ENCODE data around the gene E4F1.

The E4F1 gene

GRCh38 chr16:2273931-2274330 is 50.5 kb downstream of the E4F1 start:
- no peak for DNase-seq (ENCODE audit: low read depth in 2 of 2)

DNA sequence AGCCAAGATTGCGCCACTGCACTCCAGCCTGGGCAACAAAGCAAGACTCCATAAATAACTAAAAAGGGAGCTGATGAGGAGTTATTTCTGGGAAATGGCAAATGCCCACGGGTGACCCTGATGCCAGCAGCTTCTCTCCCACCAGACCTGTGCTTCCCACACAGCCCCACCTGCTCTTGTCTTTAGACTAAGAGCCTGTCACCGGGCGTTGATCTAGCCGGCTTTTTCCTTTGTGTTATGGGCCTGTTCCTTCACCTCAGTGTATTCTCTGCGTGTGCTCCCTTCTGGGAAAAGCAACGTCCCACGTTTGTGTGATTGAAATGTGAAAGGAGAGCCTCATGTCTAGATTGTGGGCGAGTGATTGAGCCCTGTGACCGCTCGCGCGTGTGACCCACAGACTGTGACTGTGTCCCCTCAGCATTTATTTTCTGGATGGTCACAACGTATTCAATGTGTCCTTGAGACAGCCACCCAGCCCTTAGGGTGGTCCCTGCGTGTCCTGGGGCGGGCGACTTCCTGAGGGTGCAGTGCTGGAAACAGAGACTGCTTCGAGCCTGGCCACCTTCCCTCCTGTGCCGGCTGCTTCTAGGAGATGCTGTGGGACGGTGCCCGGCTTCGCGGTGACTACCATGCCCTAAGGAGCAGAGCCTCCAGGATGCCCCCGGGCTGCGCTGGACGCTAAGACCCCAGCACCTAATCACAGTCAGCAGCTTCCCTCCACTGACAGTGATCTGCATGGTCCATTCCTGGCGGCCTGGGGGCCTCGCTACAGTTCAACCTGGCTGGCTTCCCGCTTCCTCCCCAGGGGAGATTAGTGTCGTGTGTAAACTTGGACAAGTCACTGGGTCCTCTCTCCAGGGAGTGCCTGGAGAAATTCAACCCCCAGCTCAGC is 52.3 kb downstream of the E4F1 start:
- DNase-seq (ENCODE audit: low read depth in 2 of 2) = no peak

- DNase-seq (ENCODE audit: low read depth in 2 of 2) = no peak
Observed at GRCh38 chr16:2276368-2277195, 53.2 kb downstream of the E4F1 start.

GRCh38 chr16:2277466-2278271 is 54.3 kb downstream of the E4F1 start:
- no peak for DNase-seq (ENCODE audit: low read depth in 2 of 2)

GRCh38 chr16:2278272-2278608 is 54.8 kb downstream of the E4F1 start:
- no peak for DNase-seq (ENCODE audit: low read depth in 2 of 2)

- DNase-seq (ENCODE audit: low read depth in 2 of 2) = no peak
Observed at GRCh38 chr16:2278956-2279800, 55.8 kb downstream of the E4F1 start.

DNA sequence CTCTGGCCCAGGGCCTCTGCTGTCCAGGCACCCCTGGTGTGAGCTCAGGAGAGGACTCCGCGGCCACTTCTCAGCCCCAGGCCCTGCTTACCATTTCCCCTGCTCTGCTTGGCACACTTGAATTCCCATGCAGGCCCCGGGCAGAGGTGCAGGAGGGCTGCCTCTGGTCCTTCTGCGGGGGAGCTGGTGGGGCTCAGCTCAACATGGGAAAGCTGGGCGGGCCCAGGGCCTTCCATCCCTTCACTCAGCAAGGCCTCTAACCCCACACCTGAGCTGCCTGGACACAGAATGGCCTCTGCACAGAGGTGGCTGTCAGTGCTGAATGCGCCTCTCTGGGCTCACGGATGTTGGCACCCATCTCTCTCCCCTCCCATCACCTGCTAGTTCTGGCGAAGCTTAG is 57.1 kb downstream of the E4F1 start:
- no peak for DNase-seq (ENCODE audit: low read depth in 2 of 2)

DNA sequence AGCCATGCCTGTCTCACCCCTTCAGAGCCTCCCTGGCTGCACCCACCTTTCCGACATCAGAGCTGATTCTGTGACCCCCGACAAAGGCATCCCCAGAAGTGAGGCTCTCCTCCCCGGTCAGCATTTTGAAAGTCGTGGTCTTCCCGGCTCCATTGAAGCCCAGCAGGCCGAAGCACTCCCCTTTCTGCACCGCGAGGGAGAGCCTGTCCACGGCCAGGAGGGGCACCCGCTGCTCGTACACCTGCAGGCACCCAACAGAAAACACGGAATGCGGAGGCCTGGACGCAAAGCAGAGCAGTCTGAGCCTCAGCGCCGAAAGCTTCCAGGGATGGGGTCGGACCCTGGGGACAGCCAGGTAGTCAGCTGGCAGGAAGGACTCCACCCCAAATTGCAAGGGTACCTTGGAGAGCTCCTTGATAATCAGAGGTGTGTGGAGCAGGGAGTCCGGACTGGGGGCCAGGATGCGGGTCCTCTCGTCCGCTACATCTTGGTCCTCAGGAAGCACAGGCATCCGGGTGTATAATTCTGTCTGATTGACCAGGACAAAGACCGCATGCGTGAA is 57.7 kb downstream of the E4F1 start:
- DNase-seq (ENCODE audit: low read depth in 2 of 2) = no peak

DNA sequence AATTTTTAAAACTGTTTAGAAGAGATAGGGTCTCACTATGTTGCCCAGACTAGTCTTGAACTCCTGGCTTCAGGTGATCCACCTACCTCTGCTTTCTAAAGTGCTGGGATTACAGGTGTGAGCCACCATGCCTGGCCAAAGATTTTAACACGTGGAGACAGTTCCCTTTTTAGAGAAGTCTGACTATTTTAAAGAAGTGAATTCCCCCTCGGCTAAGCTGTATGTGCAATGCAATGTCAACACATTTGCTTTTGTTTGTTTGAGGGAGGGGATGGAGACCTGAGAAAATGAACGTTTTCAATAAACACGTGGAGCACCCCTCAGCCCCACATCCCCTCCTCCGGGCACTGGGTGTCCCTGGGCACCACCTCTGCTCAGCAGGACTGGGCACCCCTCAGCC is 58.9 kb downstream of the E4F1 start:
- DNase-seq (ENCODE audit: low read depth in 2 of 2) = no peak

DNA sequence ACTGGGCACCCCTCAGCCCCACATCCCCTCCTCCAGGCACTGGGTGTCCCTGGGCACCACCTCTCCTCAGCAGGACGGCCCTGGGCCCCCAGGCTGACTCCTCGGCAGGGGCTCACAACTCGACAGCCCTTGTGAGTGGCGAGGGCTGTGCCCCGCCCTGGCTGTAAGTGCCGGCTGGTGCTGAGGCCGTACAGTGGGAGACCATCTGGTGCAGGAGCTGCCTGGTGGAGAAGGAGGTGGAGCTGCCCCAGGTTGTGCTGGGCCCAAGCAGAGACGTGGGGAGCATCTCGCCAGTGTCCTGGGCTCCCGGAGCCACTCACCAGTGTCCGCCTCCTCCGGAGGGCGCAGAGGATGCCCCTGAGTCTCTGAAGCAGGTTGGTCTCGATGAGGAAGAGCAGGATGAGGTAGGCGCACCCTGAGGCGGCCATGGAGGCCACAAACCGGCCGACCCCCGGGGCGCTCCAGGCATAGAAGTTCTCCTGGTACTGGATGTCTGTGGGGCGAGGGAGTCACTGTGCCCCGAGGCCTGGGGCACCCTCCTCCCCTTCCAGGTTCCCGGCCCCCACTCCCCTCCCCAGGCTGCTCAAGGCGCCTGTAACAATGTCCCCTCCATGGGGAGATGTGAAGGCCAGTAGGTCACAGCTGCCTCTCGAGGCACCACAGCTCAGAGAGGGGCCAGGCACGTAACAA is 59.6 kb downstream of the E4F1 start:
- no peak for DNase-seq (ENCODE audit: low read depth in 2 of 2)

GRCh38 chr16:2284001-2284770 is 60.8 kb downstream of the E4F1 start:
- no peak for DNase-seq (ENCODE audit: low read depth in 2 of 2)

DNA sequence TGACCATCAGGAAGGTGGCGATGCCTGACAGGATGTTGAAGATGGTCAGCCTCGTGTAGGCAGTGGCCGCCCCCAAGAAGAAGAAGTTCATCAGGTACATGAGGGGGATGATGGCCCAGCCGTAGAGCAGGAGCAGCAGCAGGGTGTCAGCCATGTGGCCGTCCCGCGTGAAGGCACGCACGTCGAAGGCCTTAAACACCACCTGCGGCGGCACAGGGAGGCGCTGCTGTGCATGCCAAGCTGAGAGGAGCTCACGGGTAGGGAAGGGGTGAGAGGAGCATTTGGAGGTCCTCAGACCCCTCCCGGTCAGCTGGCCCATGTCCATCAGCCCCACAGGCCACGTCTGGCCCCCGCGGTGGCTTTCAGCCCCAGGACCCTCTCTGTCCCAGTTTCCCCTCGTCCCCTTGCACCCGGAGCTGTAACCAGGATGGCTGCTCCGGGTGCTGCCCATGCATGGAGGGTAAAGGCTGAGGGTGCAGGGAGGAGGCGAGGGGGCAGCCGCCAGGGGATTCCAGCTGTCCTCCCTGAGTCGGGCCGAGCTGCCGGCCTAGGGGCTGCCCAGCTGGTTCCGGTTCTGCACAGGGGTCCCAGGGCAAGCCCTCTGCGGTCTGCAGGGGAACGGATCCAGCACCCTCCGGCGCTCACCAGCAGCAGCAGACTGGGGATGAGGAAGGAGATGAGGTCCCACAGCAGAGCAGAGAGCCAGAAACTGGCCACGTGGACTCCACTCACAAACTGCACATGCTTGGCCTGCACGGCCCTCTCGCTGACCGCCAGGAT is 61.6 kb downstream of the E4F1 start:
- no peak for DNase-seq (ENCODE audit: low read depth in 2 of 2)

Data from activated CD8-positive, alpha-beta memory T cell treated with anti-CD3 and anti-CD28 coated beads for 4 hours (primary cell).